ENCODE data around the gene LGSN.
"Not testable (repeated sequence)": the region's sequence is repeated elsewhere in the genome, so short reads cannot be mapped to it uniquely, and the experiment has no call there.

LGSN gene

DNA sequence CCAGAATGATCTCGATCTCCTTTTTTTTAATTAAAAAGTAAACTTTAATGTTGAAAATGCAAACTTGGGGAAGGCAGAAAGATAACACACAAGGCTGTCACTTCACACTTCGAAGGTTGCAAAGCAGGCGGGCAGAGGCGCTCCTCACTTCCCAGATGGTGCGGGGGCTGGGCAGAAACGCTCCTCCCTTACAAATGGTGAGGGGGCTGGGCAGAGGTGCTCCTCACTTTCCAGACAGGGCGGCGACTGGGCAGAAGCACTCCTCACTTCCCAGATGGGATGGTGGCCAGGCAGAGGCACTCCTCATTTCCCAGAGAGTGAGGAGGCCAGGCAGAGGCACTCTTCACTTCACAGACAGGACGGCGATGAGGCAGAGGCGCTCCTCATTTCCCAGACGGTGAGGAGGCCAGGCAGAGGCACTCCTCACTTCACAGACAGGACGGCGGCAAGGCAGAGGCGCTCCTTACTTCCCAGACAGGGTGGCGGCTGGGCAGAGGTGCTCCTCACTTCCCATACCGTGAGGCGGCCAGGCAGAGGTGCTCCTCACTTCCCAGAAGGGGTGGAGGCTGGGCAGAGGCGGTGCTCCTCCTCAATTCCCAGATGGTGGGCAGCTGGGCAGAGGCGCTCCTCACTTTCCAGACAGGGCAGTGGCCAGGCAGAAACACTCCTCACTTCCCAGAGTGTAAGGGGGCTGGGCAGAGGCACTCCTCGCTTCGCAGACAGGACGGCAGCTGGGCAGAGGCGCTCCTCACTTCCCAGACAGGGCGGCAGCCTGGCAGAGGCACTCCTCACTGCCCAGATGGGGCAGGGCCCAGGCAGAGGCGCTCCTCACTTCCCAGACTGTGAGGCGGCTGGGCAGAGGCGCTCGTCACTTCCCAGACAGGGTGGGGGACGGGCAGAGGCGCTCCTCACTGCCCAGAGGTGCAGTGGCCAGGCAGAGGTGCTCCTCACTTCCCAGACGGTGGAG is 91.6 kb downstream of the LGSN start:
- not testable (repeated sequence) for DNase-seq

DNA sequence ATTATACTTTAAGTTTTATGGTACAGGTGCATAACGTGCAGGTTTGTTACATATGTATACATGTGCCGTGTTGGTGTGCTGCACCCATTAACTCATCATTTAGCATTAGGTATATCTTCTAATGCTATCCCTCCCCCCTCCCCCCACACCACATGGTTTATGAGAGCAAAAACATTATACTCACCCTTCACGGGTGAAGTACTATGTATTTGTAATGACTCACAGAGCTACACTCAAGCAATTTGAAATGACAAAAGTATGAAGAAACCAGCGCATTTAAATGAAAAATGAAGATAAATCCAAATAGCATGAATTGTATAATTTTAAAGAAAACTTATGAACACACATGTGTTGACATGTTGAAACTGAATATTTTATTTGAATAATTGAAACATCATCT is 93.8 kb downstream of the LGSN start:
- DNase-seq, result not testable (repeated sequence)

All from NCI-H1417 treated with DMSO at 0.1 percent for 48 hours (cell line).